HG02938 (cell line): ENCODE measurements around the gene ARHGAP24.
"Not testable (repeated sequence)": the region's sequence is repeated elsewhere in the genome, so short reads cannot be mapped to it uniquely, and the experiment has no call there.

Source experiments
- ATAC-seq: cut with Tn5 transposase; IDR thresholded peaks from one replicate; pipeline ENCODE4 v1.9.1; 2021; ENCODE audit warnings: mild to moderate bottlenecking, moderate library complexity; ENCODE audit not compliant: unreplicated experiment

Gene ARHGAP24

GRCh38 chr4:85515701-85516100 lies 40.8 kb downstream of the ARHGAP24 start:
- no peak for ATAC-seq

GRCh38 chr4:85518526-85518925 lies 43.6 kb downstream of the ARHGAP24 start:
- not testable (repeated sequence) for ATAC-seq

DNA sequence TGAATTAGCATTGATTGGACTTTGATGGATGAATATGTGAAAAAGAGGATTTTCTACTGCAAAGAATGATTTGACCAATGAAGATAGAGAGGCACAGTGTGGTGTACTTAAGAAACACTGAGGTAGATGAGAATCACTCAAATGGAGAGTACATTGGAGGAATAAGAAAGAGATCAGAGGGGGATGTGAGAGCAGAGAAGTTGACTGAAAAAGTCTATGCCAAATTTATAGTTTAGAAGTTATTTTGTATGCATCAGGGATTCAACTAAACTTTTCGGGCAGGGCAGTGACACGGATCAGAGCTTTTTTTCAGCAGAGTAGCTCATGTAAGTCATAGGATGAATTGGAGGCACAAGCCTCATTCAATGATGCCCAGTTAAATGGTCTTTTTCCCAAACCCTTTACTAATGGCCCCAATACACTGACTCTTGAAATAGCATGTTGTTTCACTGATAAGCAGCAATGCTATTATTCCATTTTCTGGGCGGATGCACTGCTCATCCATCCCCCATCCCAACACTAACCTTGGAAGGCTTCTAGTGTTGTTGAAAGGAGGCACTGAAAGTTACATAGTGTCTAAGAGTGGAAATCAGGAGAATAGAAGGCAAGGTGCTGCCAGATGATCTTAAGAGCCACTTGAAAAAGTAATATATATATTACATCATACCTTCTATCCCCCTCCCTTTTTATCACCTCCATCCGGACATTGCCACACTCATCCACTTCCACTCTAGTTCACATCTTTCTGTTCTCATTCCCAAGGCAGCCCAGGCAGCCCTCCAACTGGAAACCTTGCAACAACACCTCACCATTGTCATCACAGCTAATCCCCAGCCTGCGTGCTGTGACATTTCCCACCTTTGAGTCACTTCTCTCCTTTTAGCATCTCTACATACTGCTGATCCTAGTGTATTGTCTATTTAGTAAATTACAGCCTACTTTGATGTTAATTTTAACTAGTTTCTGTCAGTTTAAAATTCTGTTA lies 46.1 kb downstream of the ARHGAP24 start:
- no peak for ATAC-seq

- ATAC-seq, result peak; percentile 81
These were observed 47.3 kb downstream of the ARHGAP24 start for GRCh38 chr4:85522277-85522676.

GRCh38 chr4:85522836-85523235 lies 47.9 kb downstream of the ARHGAP24 start:
- ATAC-seq, result no peak

DNA sequence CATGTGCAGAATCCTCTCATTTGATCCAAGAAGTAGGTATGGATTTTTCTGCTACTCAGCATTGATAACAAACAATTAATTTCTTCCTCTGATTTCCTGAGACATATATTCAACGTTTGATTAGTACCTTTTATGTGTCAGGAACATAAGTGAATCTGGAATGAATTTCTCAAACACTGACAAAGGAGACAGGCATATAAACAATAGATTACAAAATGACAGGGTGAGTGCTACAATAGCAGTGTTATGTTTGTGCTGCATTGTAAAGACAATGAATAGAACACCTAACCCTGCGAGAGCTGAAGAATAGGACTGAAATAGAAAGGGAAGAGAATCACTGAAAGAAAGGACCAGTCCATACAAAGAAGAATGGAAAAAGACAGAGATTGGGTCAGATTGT lies 52.9 kb downstream of the ARHGAP24 start:
- no peak for ATAC-seq

DNA sequence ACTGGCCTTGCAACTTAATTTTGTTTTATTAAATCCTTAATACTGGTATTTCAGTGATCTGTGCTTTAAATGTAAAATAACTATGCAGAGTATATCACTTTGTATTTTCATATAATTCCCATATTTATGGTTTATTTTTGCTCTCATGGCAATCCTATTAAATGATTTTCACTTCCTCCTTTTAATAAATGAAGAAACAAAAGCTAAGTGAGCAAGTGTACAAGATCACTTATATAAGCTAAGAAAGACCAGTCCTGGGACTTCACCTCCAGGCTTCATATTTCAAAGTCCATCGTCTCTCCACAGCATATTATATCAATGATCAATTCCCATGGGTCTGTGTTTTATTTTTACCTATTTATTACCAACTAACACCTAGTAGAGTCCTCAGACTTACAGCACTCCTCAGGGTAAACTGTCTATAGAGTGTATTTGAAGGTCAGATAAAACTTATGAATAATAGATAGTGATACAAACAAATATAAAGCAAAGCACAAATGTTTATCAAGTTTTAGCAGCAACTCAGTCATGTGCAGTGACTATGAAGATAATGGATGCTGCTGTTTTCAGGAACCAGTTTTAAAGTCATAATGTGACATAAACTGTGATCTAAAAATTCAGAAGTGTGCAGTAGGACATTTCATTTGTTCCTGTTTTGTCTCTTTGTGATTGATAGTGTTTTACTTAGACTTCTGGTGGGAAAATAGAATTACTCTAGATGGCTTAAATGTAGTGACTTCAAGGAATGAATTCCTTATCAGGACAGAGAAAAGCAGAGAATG lies 56.8 kb downstream of the ARHGAP24 start:
- ATAC-seq, result no peak

GRCh38 chr4:85534120-85534519 lies 59.2 kb downstream of the ARHGAP24 start:
- no peak for ATAC-seq

DNA sequence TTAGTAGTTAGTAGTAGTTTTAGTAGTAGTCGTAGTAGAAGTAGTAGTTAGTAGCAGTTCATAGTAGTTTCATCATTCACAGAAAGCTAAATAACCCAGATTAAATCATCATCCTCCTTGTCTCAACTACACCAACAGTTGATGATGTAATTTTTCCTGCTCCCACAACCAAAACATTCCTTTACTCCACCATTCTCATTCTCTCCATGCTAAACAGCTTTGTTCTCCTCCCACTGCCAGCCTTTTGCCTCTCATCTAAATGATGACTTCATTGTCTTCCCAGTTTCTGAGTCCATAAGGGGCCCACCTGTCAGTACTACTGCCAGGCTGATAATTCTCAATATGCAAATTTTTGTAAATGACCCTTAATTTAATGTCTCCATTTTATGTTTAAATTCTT lies 68.9 kb downstream of the ARHGAP24 start:
- no peak for ATAC-seq

DNA sequence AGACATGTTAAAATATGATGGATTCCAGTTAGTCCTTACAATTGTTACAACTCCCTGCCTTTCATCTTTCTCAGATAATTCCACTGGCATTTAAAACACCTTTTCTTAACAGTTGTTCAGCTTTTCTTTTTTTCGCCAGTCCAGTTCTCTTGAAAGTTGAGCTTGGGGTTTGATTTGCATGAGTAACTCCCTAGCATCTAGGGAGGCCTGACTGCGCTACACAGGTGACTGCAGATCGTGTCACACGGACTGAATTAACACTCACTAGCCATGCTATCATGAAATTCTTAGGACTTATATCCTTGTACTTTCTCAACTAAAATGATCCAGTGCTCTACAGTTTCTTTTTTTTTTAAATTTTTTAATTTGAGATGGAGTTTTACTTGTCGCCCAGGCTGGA lies 69.8 kb downstream of the ARHGAP24 start:
- ATAC-seq, result no peak

DNA sequence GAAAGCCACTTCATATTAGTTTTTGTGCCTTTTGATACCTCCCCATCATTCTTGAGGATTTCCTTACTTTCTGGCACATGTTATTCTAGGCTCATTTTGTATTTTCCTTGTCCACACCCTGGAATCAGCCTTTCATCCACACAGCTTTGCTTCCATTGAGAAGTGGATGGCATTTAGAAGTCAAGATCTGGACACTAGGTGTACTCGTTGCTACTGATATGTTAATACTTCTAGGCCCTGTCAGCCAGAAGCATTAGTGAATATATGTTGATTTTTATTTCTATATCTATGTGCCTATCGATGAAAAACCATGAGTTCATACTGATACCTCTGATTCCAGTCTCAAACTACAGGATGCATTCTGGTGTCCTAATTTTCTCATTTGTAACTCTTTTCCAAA lies 73.2 kb downstream of the ARHGAP24 start:
- ATAC-seq, result no peak

DNA sequence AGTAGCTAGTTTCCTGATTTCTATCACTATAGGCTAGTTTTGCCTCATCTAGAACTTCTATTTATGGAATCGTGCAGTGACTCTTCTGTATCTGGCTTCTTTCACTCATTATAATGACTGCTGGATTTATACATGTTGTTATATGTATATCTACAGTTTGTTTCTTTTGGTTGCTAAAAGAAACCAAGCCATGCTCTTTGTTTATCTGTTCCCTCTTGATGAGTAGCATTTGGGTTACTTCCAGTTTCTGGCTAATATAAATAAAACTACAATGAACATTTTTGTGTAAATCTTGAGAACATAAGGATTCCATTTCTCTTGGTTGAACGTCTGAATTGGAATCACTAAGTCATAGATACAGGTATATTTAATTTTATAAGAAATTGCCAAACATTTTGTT lies 73.9 kb downstream of the ARHGAP24 start:
- no peak for ATAC-seq

- no peak for ATAC-seq
These were observed 80.3 kb downstream of the ARHGAP24 start for GRCh38 chr4:85555206-85555605.

DNA sequence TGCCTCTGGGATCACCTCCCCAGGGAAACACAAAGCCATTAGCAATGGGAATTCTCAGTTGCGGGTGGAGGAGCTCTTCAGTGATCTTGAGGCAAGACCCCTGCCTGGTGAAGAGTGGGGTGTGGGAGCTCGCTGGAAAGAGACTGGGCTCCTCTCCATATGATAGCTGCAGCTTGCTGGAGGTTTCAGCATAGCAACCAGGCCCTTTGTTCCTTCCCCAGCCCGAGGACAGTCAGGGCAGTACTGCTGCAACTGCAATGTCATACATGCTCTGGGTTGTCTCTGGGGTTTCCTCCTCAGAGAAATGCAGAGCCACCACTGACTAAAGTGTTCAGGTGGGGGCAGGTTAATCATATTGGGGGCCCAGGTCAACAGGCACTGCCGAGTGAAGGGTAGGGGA lies 81.3 kb downstream of the ARHGAP24 start:
- peak; percentile 39 for ATAC-seq

DNA sequence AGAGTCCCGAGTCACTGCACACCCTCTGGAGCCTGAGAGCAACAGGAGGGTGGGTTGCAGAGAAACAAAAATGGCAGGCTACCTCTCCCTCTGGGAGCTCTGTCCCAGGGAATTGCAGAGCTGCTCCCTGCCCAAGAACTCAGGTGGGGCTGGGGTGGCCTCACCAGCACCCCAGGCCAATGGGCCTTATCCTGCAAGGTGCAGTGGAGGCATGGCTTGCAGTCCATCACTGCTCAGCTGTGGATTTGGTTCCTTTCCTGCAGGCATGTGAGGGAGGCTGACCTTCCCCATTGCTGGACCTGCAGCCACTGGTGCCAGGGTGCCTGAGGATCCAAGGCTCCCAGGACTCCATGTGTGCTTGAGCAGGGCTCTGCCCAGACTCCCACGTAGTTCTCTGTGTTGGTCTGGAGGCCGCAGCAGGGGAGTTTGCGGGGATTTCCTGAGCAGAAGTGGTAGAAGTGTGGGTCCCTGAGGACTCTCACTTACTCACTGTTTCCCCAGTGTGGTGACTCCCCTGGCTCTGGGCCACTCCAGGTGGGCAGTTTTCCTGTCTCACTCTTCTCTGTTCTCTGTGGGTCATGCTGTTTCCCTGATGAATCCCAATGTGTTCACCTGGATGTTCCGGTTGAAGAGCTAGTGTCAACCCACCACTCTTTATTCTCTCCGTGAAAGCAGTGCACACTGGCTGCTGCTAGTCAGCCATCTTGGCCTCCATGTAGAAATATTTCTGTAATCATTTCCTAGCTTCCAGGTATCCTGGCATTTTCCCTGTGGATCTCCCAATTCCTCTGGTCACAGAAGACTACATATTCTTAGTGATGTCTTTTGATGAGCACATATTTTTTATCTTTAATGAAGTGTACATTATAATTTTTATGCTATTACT lies 82.3 kb downstream of the ARHGAP24 start:
- peak; percentile 82 for ATAC-seq

- ATAC-seq, result no peak
These were observed 91.0 kb downstream of the ARHGAP24 start for GRCh38 chr4:85565761-85566480.

DNA sequence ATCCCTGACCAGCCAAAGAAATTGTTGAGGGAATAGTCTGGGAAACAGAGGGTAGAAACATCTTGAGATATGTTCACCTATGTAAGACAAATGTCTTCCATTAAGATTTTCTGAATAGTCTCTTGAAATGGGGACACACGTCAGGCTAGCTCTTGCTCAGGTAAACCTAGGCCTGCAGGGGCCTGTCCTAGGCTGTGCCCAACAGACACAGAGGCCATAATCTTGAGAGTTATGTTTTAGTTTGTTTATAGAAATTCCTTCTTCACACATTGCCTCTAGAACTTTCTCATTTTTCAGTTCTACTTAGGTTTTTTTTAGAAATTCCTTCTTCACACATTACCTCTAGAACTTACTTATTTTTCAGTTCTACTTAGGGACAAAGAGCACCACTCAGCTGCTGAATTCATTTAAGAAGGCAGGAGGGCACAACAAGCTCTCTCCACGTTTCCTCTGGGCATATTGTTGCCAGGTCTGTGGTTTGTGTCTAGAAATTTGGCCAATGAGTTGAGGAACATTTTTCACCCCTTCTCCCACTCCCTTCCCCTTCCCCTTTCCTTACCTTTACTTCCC lies 94.9 kb downstream of the ARHGAP24 start:
- no peak for ATAC-seq

DNA sequence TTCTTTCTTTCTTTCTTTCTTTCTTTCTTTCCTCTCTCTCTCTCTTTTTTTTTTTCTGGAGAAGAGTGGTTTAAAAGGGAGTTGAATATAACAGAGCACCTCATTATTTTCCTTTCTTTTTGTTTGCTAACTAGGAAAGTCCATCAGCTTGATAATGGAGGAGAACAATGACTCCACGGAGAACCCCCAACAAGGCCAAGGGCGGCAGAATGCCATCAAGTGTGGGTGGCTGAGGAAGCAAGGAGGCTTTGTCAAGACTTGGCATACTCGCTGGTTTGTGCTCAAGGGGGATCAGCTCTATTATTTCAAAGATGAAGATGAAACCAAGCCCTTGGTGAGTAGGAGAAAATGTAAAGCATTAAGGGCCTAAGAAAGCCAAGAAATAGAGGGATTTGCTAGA lies 95.4 kb downstream of the ARHGAP24 start:
- no peak for ATAC-seq

- peak; percentile 65 for ATAC-seq
These were observed 96.1 kb downstream of the ARHGAP24 start for GRCh38 chr4:85571008-85571407.

DNA sequence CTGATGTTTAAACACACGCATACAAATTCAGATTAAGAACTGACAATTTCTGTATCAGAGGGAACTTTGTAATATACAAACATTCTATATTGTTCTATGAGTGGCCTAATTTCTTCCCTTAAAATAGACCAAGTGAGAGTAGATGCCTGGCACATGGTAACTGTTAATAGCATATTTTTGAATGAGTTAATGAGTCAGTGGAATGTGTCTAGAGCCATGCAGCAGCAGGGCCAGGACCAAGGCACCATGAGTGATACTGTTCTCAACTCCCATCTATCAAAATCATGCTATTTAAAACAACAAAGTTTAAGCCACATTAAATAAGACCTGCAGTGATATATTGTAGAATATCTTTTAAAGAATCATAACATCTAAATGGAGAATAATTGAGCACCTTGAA lies 98.3 kb downstream of the ARHGAP24 start:
- no peak for ATAC-seq
